Neuronal stem cell (in vitro differentiated cells): Measurements from ENCODE around the gene CSRNP3.

Source experiments
- DNase-seq: peaks from one replicate; pipeline ENCODE4 v3.0.0-alpha.2; 2013; ENCODE audit warnings: low spot score
- H2AFZ ChIP-seq: one replicate; pipeline ENCODE4 v1.6.1; 2013; ENCODE audit warnings: mild to moderate bottlenecking, low read length, inconsistent platforms
- H2AK5ac ChIP-seq: 2 replicates; pipeline ENCODE4 v1.6.1; 2013; ENCODE audit warnings: low read depth, mild to moderate bottlenecking, inconsistent platforms, low read length, moderate library complexity, mixed read lengths
- H2BK120ac ChIP-seq: 2 replicates; pipeline ENCODE4 v1.6.1; 2013; ENCODE audit warnings: low read depth, mild to moderate bottlenecking, inconsistent platforms, low read length, moderate library complexity, mixed read lengths
- H2BK12ac ChIP-seq: one replicate; pipeline ENCODE4 v1.6.1; 2013; ENCODE audit warnings: low read length, inconsistent platforms
- H2BK15ac ChIP-seq: 2 replicates; pipeline ENCODE4 v1.6.1; 2013; ENCODE audit warnings: mild to moderate bottlenecking, low read length, inconsistent platforms, mixed read lengths
- H2BK5ac ChIP-seq: one replicate; pipeline ENCODE4 v1.6.1; 2013; ENCODE audit warnings: inconsistent platforms, mild to moderate bottlenecking, low read length, moderate library complexity
- H3K14ac ChIP-seq: one replicate; pipeline ENCODE4 v1.6.1; 2013; ENCODE audit warnings: low read length, inconsistent platforms
- H3K18ac ChIP-seq: 2 replicates; pipeline ENCODE4 v1.6.1; 2013; ENCODE audit warnings: low read length, inconsistent platforms
- H3K23ac ChIP-seq: 2 replicates; pipeline ENCODE4 v1.6.1; 2013; ENCODE audit warnings: low read depth, mild to moderate bottlenecking, mixed read lengths, low read length, inconsistent platforms; ENCODE audit not compliant: poor library complexity
- H3K27ac ChIP-seq: replicated peaks from 3 replicates; pipeline ENCODE4 v1.5.1; 2013; ENCODE audit warnings: low read length, inconsistent platforms
- H3K27me3 ChIP-seq, 3 experiments: 2 replicates each; pipeline ENCODE4 v1.6.1; 2013; ENCODE audit warnings: low read length in 3 of 3, mild to moderate bottlenecking in 2 of 3, inconsistent platforms in 1 of 3, low read depth in 1 of 3, mixed read lengths in 1 of 3, moderate library complexity in 1 of 3; ENCODE audit not compliant: control insufficient read depth in 3 of 3, insufficient read depth in 3 of 3
- H3K36me3 ChIP-seq, 2 donors: replicated peaks in 1 of 2; 2 replicates each; pipeline ENCODE4 v1.6.1; 2013; ENCODE audit warnings: low read length in 2 of 2; ENCODE audit not compliant: control insufficient read depth in 2 of 2, insufficient read depth in 2 of 2
- H3K4ac ChIP-seq: 2 replicates; pipeline ENCODE4 v1.6.1; 2013; ENCODE audit warnings: inconsistent platforms, mild to moderate bottlenecking, low read length, moderate library complexity
- H3K4me1 ChIP-seq, 2 donors: 1 replicate in 1 of 2; 2 replicates in 1 of 2; pipeline ENCODE4 v1.6.1; 2013; ENCODE audit warnings: low read length in 2 of 2, low read depth in 1 of 2; ENCODE audit not compliant: control insufficient read depth in 2 of 2, insufficient read depth in 1 of 2
- H3K4me2 ChIP-seq: one replicate; pipeline ENCODE4 v1.6.1; 2013; ENCODE audit warnings: mild to moderate bottlenecking, low read length, inconsistent platforms; ENCODE audit not compliant: insufficient read depth, poor library complexity, severe bottlenecking
- H3K4me3 ChIP-seq, 2 donors: 2 replicates each; pipeline ENCODE4 v1.5.1; 2013; ENCODE audit warnings: low read length in 2 of 2, mild to moderate bottlenecking in 2 of 2, inconsistent platforms in 1 of 2, moderate library complexity in 1 of 2
- H3K79me1 ChIP-seq: one replicate; pipeline ENCODE4 v1.6.1; 2013; ENCODE audit warnings: low read depth, mild to moderate bottlenecking, inconsistent platforms, low read length, moderate library complexity
- H3K9ac ChIP-seq: one replicate; pipeline ENCODE4 v1.6.1; 2013; ENCODE audit warnings: mild to moderate bottlenecking, low read depth, low read length, inconsistent platforms; ENCODE audit not compliant: poor library complexity
- H3K9me3 ChIP-seq, 2 donors: replicated peaks in 1 of 2; 2 replicates each; pipeline versions ENCODE3 to v1.6.1; 2013; ENCODE audit warnings: low read length in 2 of 2, mild to moderate bottlenecking in 2 of 2, inconsistent platforms in 1 of 2, low read depth in 1 of 2, mixed read lengths in 1 of 2, moderate library complexity in 1 of 2; ENCODE audit not compliant: control insufficient read depth in 2 of 2, insufficient read depth in 1 of 2
- H4K8ac ChIP-seq: one replicate; pipeline ENCODE4 v1.6.1; 2013; ENCODE audit warnings: low read depth, mild to moderate bottlenecking, inconsistent platforms, low read length, moderate library complexity
- H4K91ac ChIP-seq: one replicate; pipeline ENCODE4 v1.6.1; 2013; ENCODE audit warnings: low read length, low read depth, mild to moderate bottlenecking, inconsistent platforms; ENCODE audit not compliant: poor library complexity
- WGBS, 2 donors: extraction: QIAGEN DNeasy Blood & Tissue Kit; methylation state at CpG; one replicate each; pipeline ENCODE4 v1.1.7; 2013; ENCODE audit warnings: missing lambda C conversion rate in 2 of 2, mixed read lengths in 1 of 2; ENCODE audit not compliant: insufficient read length in 2 of 2, insufficient replicate concordance in 1 of 2; ENCODE audit errors: extremely low coverage in 2 of 2; 5-methylcytosine and 5-hydroxymethylcytosine counted together

Gene CSRNP3

DNA sequence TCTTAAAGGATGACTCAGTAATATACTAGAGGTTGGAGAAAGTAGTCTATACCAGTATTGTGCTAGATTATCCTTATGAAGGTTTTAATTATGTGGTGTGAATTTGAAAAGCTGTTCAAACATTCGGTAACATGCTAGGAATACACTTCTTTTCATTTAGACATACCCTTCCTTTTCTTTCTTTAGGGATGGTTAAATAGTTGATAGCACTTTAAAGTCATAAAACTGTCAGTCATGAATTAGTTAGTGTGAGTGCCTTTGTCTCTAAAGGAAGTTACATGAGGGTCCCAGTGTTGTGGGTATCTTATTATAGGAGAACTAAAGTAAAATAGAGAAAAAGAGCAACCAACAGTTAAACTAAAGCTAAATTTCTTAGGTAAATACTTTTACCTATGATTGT lies 149.3 kb downstream of the CSRNP3 start:
- no CpG with 5 or more reads among the region's 1 CpG for WGBS, 2 donors
- H4K8ac ChIP-seq: no peak overlapping the region
- H2AK5ac ChIP-seq: no peak overlapping the region

DNA sequence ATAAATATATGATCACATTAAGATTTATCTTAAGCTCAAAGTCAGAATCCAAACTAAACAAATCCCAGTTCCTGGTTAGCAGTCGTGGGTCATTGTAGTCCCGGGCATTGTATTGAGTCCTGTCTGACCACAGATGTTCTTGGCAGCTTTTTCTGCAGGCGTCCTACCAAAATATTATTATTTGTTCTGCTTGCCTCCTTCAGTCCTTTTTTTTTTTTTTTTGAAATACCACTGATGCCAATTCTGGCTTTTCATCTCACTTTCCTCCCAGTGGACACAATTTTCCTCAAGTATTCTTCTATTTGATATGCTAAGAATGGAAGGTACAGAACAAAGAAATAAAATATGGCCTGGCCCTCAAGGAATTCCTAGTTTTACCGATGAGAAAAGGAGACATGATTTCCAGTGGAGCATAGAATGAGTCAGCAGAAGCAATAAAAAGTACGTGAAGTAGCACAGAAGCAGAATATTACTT lies 151.6 kb downstream of the CSRNP3 start:
- H3K36me3 ChIP-seq: peaks cover 0 to 12% of the 10 kb centered on the region in 2 donors
- H2AK5ac ChIP-seq: no peak overlapping the region
- no peak overlapping the region for H4K8ac ChIP-seq
- no peak overlapping the region for H3K18ac ChIP-seq
- no peak overlapping the region for H3K27ac ChIP-seq
- H4K91ac ChIP-seq: no peak overlapping the region
- no peak overlapping the region for H3K4ac ChIP-seq
- H2BK15ac ChIP-seq: no peak overlapping the region
- DNase-seq: no peak
- peaks cover 11 to 23% of the 10 kb centered on the region in 2 donors for H3K4me1 ChIP-seq
- H2BK5ac ChIP-seq: no peak overlapping the region
- no peak overlapping the region for H3K14ac ChIP-seq
- H3K9me3 ChIP-seq: peaks cover 0 to 25% of the 10 kb centered on the region in 2 donors
- H2BK120ac ChIP-seq: no peak overlapping the region
- H3K27me3 ChIP-seq: no peaks in the 10 kb centered on the region
- H3K4me2 ChIP-seq: no peak overlapping the region
- no peak overlapping the region for H3K23ac ChIP-seq
- no peak overlapping the region for H2AFZ ChIP-seq
- H3K9ac ChIP-seq: no peak overlapping the region
- H3K79me1 ChIP-seq: peaks cover 2% of the 10 kb centered on the region
- H2BK12ac ChIP-seq: no peak overlapping the region
- WGBS, 2 donors: no CpG with 5 or more reads among the region's 5 CpGs
- H3K4me3 ChIP-seq: no peak overlapping the region

More for the DNA sequence above, 149.3 kb downstream of the CSRNP3 start:
- Histone ChIP-seq H3K36me3 (peaks cover 0 to 14% of the 10 kb centered on the region in 2 donors), H2BK5ac (no peak overlapping the region), H2AFZ (no peak overlapping the region), H3K23ac (no peak overlapping the region), H3K18ac (no peak overlapping the region), H3K4ac (no peak overlapping the region), H2BK12ac (no peak overlapping the region), H3K4me3 (no peak overlapping the region), H3K9ac (no peak overlapping the region), H3K4me2 (no peak overlapping the region), H4K91ac (no peak overlapping the region), H2BK15ac (no peak overlapping the region), H3K27ac (no peak overlapping the region), H3K79me1 (peaks cover 2% of the 10 kb centered on the region), H3K27me3 (no peaks in the 10 kb centered on the region), H3K14ac (no peak overlapping the region), H3K4me1 (peaks cover 6 to 12% of the 10 kb centered on the region in 2 donors), H3K9me3 (peaks cover 0 to 33% of the 10 kb centered on the region in 2 donors), H2BK120ac (no peak overlapping the region)
- DNase-seq: no peak

DNA sequence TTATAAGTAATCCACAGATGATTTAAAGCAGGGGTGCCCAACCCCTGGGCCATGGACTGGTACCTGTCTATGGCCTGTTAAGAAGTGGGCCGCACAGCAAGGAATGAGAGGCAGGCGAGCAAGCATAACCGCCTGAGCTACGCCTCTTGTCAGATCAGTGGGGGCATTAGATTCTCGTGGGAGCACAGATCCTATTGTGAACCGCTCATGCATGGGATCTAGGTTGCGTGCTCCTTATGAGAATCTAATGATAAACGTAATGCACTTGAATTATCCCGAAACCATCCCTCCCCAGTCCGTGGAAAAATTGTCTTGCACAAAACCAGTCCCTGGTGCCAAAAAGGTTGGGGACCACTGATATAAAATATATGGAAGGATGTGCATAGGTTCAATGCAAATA lies 153.7 kb downstream of the CSRNP3 start:
- no peaks in the 10 kb centered on the region for H3K79me1 ChIP-seq

DNA sequence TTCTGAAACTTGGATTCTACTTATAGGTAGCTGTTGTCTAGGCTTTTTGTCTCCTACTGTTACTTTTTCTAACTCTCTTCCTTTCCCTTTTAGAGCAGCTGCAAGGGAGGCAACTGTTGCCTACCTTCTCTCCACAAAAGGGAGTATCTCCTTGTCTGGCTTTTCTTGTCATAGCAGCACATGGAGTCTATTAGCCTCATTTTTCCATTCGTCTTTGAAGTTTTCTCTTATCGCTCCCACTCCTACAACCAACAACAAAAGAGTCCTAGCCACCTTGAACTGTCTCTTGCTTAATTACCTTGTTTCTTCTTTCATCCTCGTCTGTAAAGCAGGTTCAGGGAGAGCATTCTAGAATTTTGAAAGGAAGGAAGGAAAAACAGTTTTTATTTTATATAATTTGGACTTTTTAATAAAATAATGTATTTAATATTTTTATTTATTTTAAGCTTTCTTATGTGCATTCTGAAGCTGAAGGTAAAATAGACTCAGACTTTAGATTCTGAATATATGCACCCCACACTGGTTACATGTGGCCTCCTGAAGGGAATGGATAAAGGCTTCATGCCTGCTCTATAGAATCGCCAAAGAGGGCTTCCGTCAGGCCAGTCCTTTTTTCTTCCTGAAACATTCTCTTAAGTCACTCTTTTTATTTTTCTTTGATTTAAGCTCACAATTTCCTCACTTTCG lies 154.4 kb downstream of the CSRNP3 start:
- H2BK5ac ChIP-seq: no peak overlapping the region
- peaks cover 14 to 26% of the 10 kb centered on the region in 2 donors for H3K4me1 ChIP-seq
- H3K4ac ChIP-seq: no peak overlapping the region
- H2BK120ac ChIP-seq: no peak overlapping the region
- DNase-seq: no peak
- H3K4me2 ChIP-seq: no peak overlapping the region
- no peak overlapping the region for H2AK5ac ChIP-seq
- peaks cover 1 to 23% of the 10 kb centered on the region in 2 donors for H3K36me3 ChIP-seq
- no peak overlapping the region for H3K23ac ChIP-seq
- no peak overlapping the region for H3K4me3 ChIP-seq
- peaks cover 0 to 11% of the 10 kb centered on the region in 2 donors for H3K9me3 ChIP-seq
- no CpG with 5 or more reads among the region's 6 CpGs for WGBS, 2 donors
- no peak overlapping the region for H4K91ac ChIP-seq
- H3K27me3 ChIP-seq: no peaks in the 10 kb centered on the region
- H4K8ac ChIP-seq: no peak overlapping the region
- H3K79me1 ChIP-seq: no peaks in the 10 kb centered on the region
- no peak overlapping the region for H3K9ac ChIP-seq
- no peak overlapping the region for H2AFZ ChIP-seq
- H2BK15ac ChIP-seq: no peak overlapping the region
- no peak overlapping the region for H3K18ac ChIP-seq
- H3K27ac ChIP-seq: peak overlapping the region; percentile 80
- no peak overlapping the region for H3K14ac ChIP-seq
- H2BK12ac ChIP-seq: no peak overlapping the region

More for the DNA sequence above, 153.7 kb downstream of the CSRNP3 start:
- Histone ChIP-seq H3K4me2 (no peak overlapping the region), H3K4ac (no peak overlapping the region), H3K4me1 (peaks cover 14 to 26% of the 10 kb centered on the region in 2 donors), H2BK5ac (no peak overlapping the region), H3K18ac (no peak overlapping the region), H3K27ac (peak overlapping the region; percentile 6), H2BK120ac (no peak overlapping the region), H4K91ac (no peak overlapping the region), H4K8ac (no peak overlapping the region), H3K9me3 (peaks cover 0 to 11% of the 10 kb centered on the region in 2 donors), H2BK15ac (no peak overlapping the region), H2AK5ac (no peak overlapping the region), H2AFZ (no peak overlapping the region), H3K27me3 (no peaks in the 10 kb centered on the region), H3K9ac (no peak overlapping the region), H2BK12ac (no peak overlapping the region), H3K23ac (no peak overlapping the region), H3K4me3 (no peak overlapping the region), H3K36me3 (peaks cover 1 to 22% of the 10 kb centered on the region in 2 donors), H3K14ac (no peak overlapping the region)
- DNase-seq: no peak
- no CpG with 5 or more reads among the region's 10 CpGs for WGBS, 2 donors
